Loucy (cell line): ENCODE measurements around the gene ATXN2.

Experiments used
- CTCF ChIP-seq: fragments of 200-600 bp; sonication (generic); conservative IDR thresholded peaks from 2 replicates; pipeline ENCODE4 v1.5.1; 2014; ENCODE audit warnings: mild to moderate bottlenecking, antibody characterized with exemption, low read length
- EZH2phosphoT487 ChIP-seq: fragments of 200-600 bp; IDR thresholded peaks from 2 replicates; pipeline ENCODE4 v1.6.1; 2018; ENCODE audit warnings: antibody characterized with exemption, mild to moderate bottlenecking, moderate library complexity, borderline replicate concordance

GRCh38 chr12:111419784-111420183 lies 179.3 kb downstream of the ATXN2 start:
- TF ChIP-seq CTCF (no peak), EZH2phosphoT487 (no peak)
